ENCODE data around the gene THOC6. TPM values are rescaled to one million over a fixed set of nuclear protein-coding genes. Genes with fewer than 3 reads are reported as not detected.

Gene THOC6
- total and polyA plus RNA-seq, 9 of the 15 experiments (the other 6 are each of a cell fraction or from before 2014, with no cell fraction given), result 2.5 to 65.4 (median 42.3) TPM

DNA sequence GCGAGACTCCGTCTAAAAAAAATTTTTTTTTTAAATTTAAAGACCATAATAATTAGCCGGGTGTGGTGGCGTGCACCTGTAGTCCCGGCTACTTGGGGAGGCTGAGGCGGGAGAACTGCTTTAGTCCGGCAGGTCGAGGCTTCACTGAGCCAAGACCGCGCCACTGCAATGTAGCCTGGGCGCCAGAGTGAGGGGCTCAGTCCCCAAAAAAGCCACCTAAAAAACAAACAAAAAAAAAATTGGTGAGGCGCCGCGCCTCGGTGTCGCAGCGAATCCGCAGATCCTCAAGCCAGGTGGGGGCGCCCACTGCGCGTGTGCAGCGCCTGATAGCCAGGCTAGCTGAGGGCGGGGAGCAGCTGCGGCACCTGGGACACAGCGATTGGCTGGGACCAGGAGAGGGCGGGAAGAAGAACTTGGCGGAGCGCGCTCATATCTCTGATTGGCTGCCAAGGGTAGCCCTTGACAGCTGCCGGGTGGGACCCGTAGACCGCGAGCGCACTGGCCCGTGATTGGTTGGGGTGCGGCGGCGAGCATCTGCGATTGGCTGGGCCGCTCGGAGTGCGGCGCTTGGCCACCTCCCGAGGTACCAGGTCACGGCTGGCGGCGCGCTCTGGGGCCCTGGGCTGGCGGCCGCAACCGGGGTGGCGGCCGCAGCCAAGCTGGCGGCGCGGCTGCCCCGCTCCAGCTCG, 20.1 kb upstream of the THOC6 start (continued):
- TF ChIP-seq, protein P1, sequence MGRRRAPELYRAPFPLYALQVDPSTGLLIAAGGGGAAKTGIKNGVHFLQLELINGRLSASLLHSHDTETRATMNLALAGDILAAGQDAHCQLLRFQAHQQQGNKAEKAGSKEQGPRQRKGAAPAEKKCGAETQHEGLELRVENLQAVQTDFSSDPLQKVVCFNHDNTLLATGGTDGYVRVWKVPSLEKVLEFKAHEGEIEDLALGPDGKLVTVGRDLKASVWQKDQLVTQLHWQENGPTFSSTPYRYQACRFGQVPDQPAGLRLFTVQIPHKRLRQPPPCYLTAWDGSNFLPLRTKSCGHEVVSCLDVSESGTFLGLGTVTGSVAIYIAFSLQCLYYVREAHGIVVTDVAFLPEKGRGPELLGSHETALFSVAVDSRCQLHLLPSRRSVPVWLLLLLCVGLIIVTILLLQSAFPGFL (CRISPR knock-in tag; IDR thresholded peaks at IDR 0.05), result no peak
- TF ChIP-seq ZNF174 (CRISPR knock-in tag; IDR thresholded peaks at IDR 0.05), result no peak
- no peak for TF ChIP-seq SMAD4 (CRISPR knock-in tag; conservative IDR thresholded peaks at IDR 0.05)
- peak; percentile 63 for TF ChIP-seq POLR2G (IDR thresholded peaks at IDR 0.05; ENCODE audit: low read depth, low read length)
- TF ChIP-seq JUND (IDR thresholded peaks at IDR 0.05; ENCODE audit: borderline replicate concordance, low read depth, low read length), result peak; percentile 68
- peak; percentile 58; the same call in 1 of the 3 replicates for TF ChIP-seq JUND (tag; IDR thresholded peaks at IDR 0.05; ENCODE audit: borderline replicate concordance, low read depth, low read length)
- no peak for TF ChIP-seq IRF1 (CRISPR knock-in tag; IDR thresholded peaks at IDR 0.05; ENCODE audit: borderline replicate concordance)
- TF ChIP-seq NONO (IDR thresholded peaks at IDR 0.05; ENCODE audit: low read depth in 2 of 2, low read length in 1 of 2), result no peak
- TF ChIP-seq TBP (optimal IDR thresholded peaks at IDR 0.05; ENCODE audit: low read depth, low read length), result no peak
- TF ChIP-seq SRF (CRISPR knock-in tag; IDR thresholded peaks at IDR 0.05), result no peak
- TF ChIP-seq, protein P2, sequence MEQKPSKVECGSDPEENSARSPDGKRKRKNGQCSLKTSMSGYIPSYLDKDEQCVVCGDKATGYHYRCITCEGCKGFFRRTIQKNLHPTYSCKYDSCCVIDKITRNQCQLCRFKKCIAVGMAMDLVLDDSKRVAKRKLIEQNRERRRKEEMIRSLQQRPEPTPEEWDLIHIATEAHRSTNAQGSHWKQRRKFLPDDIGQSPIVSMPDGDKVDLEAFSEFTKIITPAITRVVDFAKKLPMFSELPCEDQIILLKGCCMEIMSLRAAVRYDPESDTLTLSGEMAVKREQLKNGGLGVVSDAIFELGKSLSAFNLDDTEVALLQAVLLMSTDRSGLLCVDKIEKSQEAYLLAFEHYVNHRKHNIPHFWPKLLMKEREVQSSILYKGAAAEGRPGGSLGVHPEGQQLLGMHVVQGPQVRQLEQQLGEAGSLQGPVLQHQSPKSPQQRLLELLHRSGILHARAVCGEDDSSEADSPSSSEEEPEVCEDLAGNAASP (IDR thresholded peaks at IDR 0.05), result no peak
- TF ChIP-seq HBP1 (CRISPR knock-in tag; IDR thresholded peaks at IDR 0.05), result no peak
- TF ChIP-seq ZNF76 (CRISPR knock-in tag; IDR thresholded peaks at IDR 0.05; ENCODE audit: borderline replicate concordance), result no peak
- peak; percentile 99 for TF ChIP-seq NFYB (IDR thresholded peaks at IDR 0.05; ENCODE audit: extremely low read depth, insufficient read length)
- TF ChIP-seq CEBPZ (IDR thresholded peaks at IDR 0.05; ENCODE audit: borderline replicate concordance, low read depth, low read length), result peak; percentile 61; the same call in 1 of the 2 replicates
- TF ChIP-seq ZNF766 (CRISPR knock-in tag; conservative IDR thresholded peaks at IDR 0.05), result no peak
- no peak for TF ChIP-seq RFX7 (CRISPR knock-in tag; IDR thresholded peaks at IDR 0.05)
- no peak for TF ChIP-seq XRCC4 (IDR thresholded peaks at IDR 0.05; ENCODE audit: extremely low read depth, insufficient read depth, insufficient read length)
- TF ChIP-seq MTA2 (IDR thresholded peaks at IDR 0.05; ENCODE audit: low read depth), result no peak

Measured in K562 (cell line).